HepG2 (cell line): Measurements from ENCODE around the gene TMEM271. TPM values are rescaled to one million over a fixed set of nuclear protein-coding genes. Genes with fewer than 3 reads are reported as not detected.

Source experiments
- ATAC-seq: fragments of 200-7000 bp; cut with Tn5 transposase; 3 replicates; pipeline ENCODE4 v1.9.1; 2020; ENCODE audit warnings: mild to moderate bottlenecking, moderate library complexity
- BruUV-seq: library from RNA; stranded (reverse); fragments of 400-500 nt; replicated peaks from 2 replicates; lab custom pipeline; 2021; lab: Mats Ljungman, UMichigan
- CTCF ChIA-PET: fragments of 300-600 bp; formaldehyde crosslinking; extraction: SDS; loops from one replicate; lab custom pipeline; 2021; ENCODE audit warnings: low total read pairs, inconsistent platforms, low intra/inter-chr PET ratio; lab: Yijun Ruan, JAX
- POLR2A ChIA-PET: fragments of 350-600 bp; sonication (Branson Sonifier 250); formaldehyde crosslinking; loops from one replicate; lab custom pipeline; 2020; ENCODE audit warnings: antibody characterized with exemption, inconsistent platforms; lab: Yijun Ruan, JAX
- DNase-seq: peaks from one replicate; pipeline ENCODE4 v3.0.0-alpha.2; 2015; ENCODE audit warnings: low spot score
- FAIRE-seq: peaks from 3 replicates; lab custom pipeline; 2011; peaks lifted over from hg19 to GRCh38; lab: Jason Lieb, UNC
- H2AFZ ChIP-seq: one replicate; pipeline ENCODE4 v1.6.1; 2011; ENCODE audit warnings: low read length, inconsistent platforms
- H3K27ac ChIP-seq: fragments of 300-600 bp; 3 replicates; pipeline ENCODE4 v1.8.0; 2011; ENCODE audit warnings: mixed run types, mild to moderate bottlenecking, mixed read lengths, low read length, inconsistent platforms; ENCODE audit not compliant: insufficient read depth; ENCODE audit errors: extremely low read length
- H3K27me3 ChIP-seq, 2 experiments: fragments of 200-600 bp in 1 of 2; 2 replicates in 1 of 2; 3 replicates in 1 of 2; pipeline versions ENCODE4 v1.6.0 to v1.8.0; 2011; ENCODE audit warnings: low read length in 2 of 2, mild to moderate bottlenecking in 2 of 2, moderate library complexity in 2 of 2, inconsistent platforms in 1 of 2; ENCODE audit not compliant: insufficient read depth in 2 of 2, control insufficient read depth in 1 of 2
- H3K36me3 ChIP-seq, 2 experiments: fragments of 200-600 bp in 1 of 2; replicated peaks in 1 of 2; 2 replicates in 1 of 2; 3 replicates in 1 of 2; pipeline versions ENCODE4 v1.5.1 to v1.8.0; 2011; ENCODE audit warnings: low read length in 2 of 2, inconsistent platforms in 1 of 2; ENCODE audit not compliant: insufficient read depth in 2 of 2, control insufficient read depth in 1 of 2
- H3K4me1 ChIP-seq: 2 replicates; pipeline ENCODE4 v1.5.1; 2012; ENCODE audit warnings: low read length, inconsistent platforms; ENCODE audit not compliant: insufficient read depth
- H3K4me2 ChIP-seq: 2 replicates; pipeline ENCODE4 v1.6.0; 2011; ENCODE audit warnings: low read depth, low read length, inconsistent platforms
- H3K4me3 ChIP-seq, 3 experiments: fragments of 200-600 bp in 1 of 3; sonication (generic), shearing (Covaris generic) in 1 of 3; replicated peaks in 1 of 3; 2 replicates each; pipeline ENCODE4 v1.5.1; 2011 to 2016; ENCODE audit warnings: low read length in 3 of 3, inconsistent platforms in 2 of 3, low read depth in 2 of 3, mild to moderate bottlenecking in 2 of 3, control low read depth in 1 of 3, mixed read lengths in 1 of 3; ENCODE audit not compliant: insufficient read depth in 1 of 3
- H3K79me2 ChIP-seq: one replicate; pipeline ENCODE4 v1.6.1; 2011; ENCODE audit warnings: low read length, inconsistent platforms; ENCODE audit not compliant: insufficient read depth
- H3K9ac ChIP-seq: 2 replicates; pipeline ENCODE4 v1.6.0; 2011; ENCODE audit warnings: mild to moderate bottlenecking, low read depth, low read length, inconsistent platforms; ENCODE audit not compliant: insufficient read depth
- H3K9me3 ChIP-seq: 2 replicates; pipeline ENCODE4 v1.5.1; 2012; ENCODE audit warnings: mild to moderate bottlenecking, low read length
- H4K20me1 ChIP-seq: 2 replicates; pipeline ENCODE4 v1.6.0; 2011; ENCODE audit warnings: inconsistent platforms, mild to moderate bottlenecking, low read length, moderate library complexity; ENCODE audit not compliant: insufficient read depth
- CBFB ChIP-seq: sonication (generic); formaldehyde crosslinking; IDR thresholded peaks from 2 replicates; pipeline ENCODE4 v1.4.0; 2020; ENCODE audit warnings: missing genetic modification reagents
- EED ChIP-seq: sonication (generic); formaldehyde crosslinking; IDR thresholded peaks from 2 replicates; pipeline ENCODE4 v1.5.0; 2020; ENCODE audit warnings: mild to moderate bottlenecking, missing genetic modification reagents
- HNF4G ChIP-seq, 2 experiments: sonication (generic) in 1 of 2; formaldehyde crosslinking in 1 of 2; IDR thresholded peaks; 2 replicates each; pipeline versions ENCODE4 v1.4.0 to v1.6.1; 2011 to 2020; ENCODE audit warnings: borderline replicate concordance in 2 of 2, low read depth in 2 of 2, mild to moderate bottlenecking in 2 of 2, low read length in 1 of 2, missing genetic modification reagents in 1 of 2, moderate library complexity in 1 of 2
- MBD4 ChIP-seq: IDR thresholded peaks from 2 replicates; pipeline ENCODE4 v1.6.1; 2012; ENCODE audit warnings: low read length, inconsistent platforms, borderline replicate concordance
- MLLT10 ChIP-seq: sonication (generic); formaldehyde crosslinking; IDR thresholded peaks from 2 replicates; pipeline ENCODE4 v1.4.0; 2020; ENCODE audit warnings: missing genetic modification reagents
- NR2F6 ChIP-seq, 2 experiments: IDR thresholded peaks; 2 replicates each; pipeline ENCODE4 v1.6.1; 2016; ENCODE audit warnings: antibody characterized with exemption in 1 of 2, mild to moderate bottlenecking in 1 of 2
- PLRG1 ChIP-seq: fragments of 450-650 bp; conservative IDR thresholded peaks from 2 replicates; pipeline ENCODE4 v1.6.1; 2016
- RFXAP ChIP-seq: sonication (generic); formaldehyde crosslinking; IDR thresholded peaks from 2 replicates; pipeline ENCODE4 v1.4.0; 2020; ENCODE audit warnings: missing genetic modification reagents, borderline replicate concordance
- SP4 ChIP-seq: sonication (generic); formaldehyde crosslinking; IDR thresholded peaks from 2 replicates; pipeline ENCODE4 v1.8.1; 2023; ENCODE audit warnings: mild to moderate bottlenecking, missing genetic modification reagents
- TAF15 ChIP-seq: fragments of 200-400 bp; formaldehyde crosslinking; IDR thresholded peaks from one replicate; pipeline ENCODE4 v1.6.1; 2018; ENCODE audit warnings: mild to moderate bottlenecking, low read depth, low read length; ENCODE audit not compliant: poor library complexity, severe bottlenecking
- THAP11 ChIP-seq: IDR thresholded peaks from 2 replicates; pipeline ENCODE4 v1.6.1; 2016; ENCODE audit warnings: missing biosample characterization, missing genetic modification reagents
- TMF1 ChIP-seq: sonication (generic); formaldehyde crosslinking; IDR thresholded peaks from 2 replicates; pipeline ENCODE4 v1.8.1; 2022; ENCODE audit warnings: low read depth, missing genetic modification reagents
- ZNF234 ChIP-seq: sonication (generic); formaldehyde crosslinking; conservative IDR thresholded peaks from 2 replicates; pipeline ENCODE4 v1.5.1; 2020; ENCODE audit warnings: mild to moderate bottlenecking, missing genetic modification reagents
- ZNF24 ChIP-seq: fragments of 450-650 bp; IDR thresholded peaks from 2 replicates; pipeline ENCODE4 v1.6.1; 2017; ENCODE audit warnings: antibody characterized with exemption, mild to moderate bottlenecking
- ZNF547 ChIP-seq: sonication (generic); formaldehyde crosslinking; IDR thresholded peaks from 2 replicates; pipeline ENCODE4 v1.5.1; 2020; ENCODE audit warnings: mild to moderate bottlenecking, missing genetic modification reagents
- ZNF552 ChIP-seq: sonication (generic); formaldehyde crosslinking; IDR thresholded peaks from 2 replicates; pipeline ENCODE4 v1.9.0; 2022; ENCODE audit warnings: missing genetic modification reagents, mild to moderate bottlenecking, borderline replicate concordance
- ZNF772 ChIP-seq: sonication (generic); formaldehyde crosslinking; IDR thresholded peaks from 2 replicates; pipeline ENCODE4 v1.5.0; 2020; ENCODE audit warnings: mild to moderate bottlenecking, missing genetic modification reagents
- WGBS: methylation state at CpG from one replicate; pipeline ENCODE4 v1.1.6; 2017; ENCODE audit warnings: low lambda C conversion rate; 5-methylcytosine and 5-hydroxymethylcytosine counted together
- in situ Hi-C: cut with HindIII; loops from 2 replicates; pipeline ENCODE4 v1.10.0; 2017; ENCODE audit warnings: low pct_unique_long_range_greater_than_20kb; ENCODE audit not compliant: extremely low pct_ligation_motif_present
- intact Hi-C: fragments of 100-400 bp; cut with micrococcal nuclease; formaldehyde crosslinking; loops from one replicate; pipeline ENCODE4 v1.10.0; 2022; ENCODE audit not compliant: unreplicated experiment
- polyA plus RNA-seq, 8 experiments: library from polyadenylated mRNA; depleted of rRNA in 3 of 8; stranded (reverse) in 7 of 8; unstranded in 1 of 8; fragments of >200 nt; fragmentation: Illumina TruSeq in 4 of 8; extraction: Trizol in 4 of 8; gene quantifications; 2 replicates each; pipeline versions ENCODE4 v1.2.1 to v1.2.3, GENCODE V29; 2011 to 2016; ENCODE audit warnings: low read depth in 4 of 8, missing spikeins in 1 of 8, mixed read lengths in 1 of 8; ENCODE audit not compliant: insufficient read depth in 1 of 8
- total RNA-seq, 5 experiments: library from RNA; depleted of rRNA; stranded (reverse); fragments of >200 nt; fragmentation: Illumina TruSeq; extraction: Trizol; gene quantifications; 2 replicates each; pipeline ENCODE4 v1.2.3, GENCODE V29; 2016; ENCODE audit warnings: low read depth in 1 of 5
- TF ChIP-seq, protein P1 (sequence below): sonication (generic); formaldehyde crosslinking; IDR thresholded peaks from 2 replicates; pipeline ENCODE4 v1.5.1; 2020; ENCODE audit warnings: missing genetic modification reagents, mild to moderate bottlenecking, borderline replicate concordance
- TF ChIP-seq, protein P2 (sequence below): sonication (generic); formaldehyde crosslinking; IDR thresholded peaks from 2 replicates; pipeline ENCODE4 v1.5.0; 2020; ENCODE audit warnings: missing genetic modification reagents, mild to moderate bottlenecking, borderline replicate concordance

Gene TMEM271
- total and polyA plus RNA-seq, 2 of the 13 experiments (the other 11 are each of a cell fraction or from before 2014, with no cell fraction given), result not detected

- TF ChIP-seq TMF1 (CRISPR knock-in tag), result no peak
- no peak for TF ChIP-seq NR2F6 (IDR thresholded peaks at IDR 0.05)
- TF ChIP-seq NR2F6 (CRISPR knock-in tag; IDR thresholded peaks at IDR 0.05), result no peak
- TF ChIP-seq ZNF552 (CRISPR knock-in tag), result no peak
- TF ChIP-seq MBD4, result no peak
- TF ChIP-seq ZNF547, result no peak
- TF ChIP-seq, protein P1, sequence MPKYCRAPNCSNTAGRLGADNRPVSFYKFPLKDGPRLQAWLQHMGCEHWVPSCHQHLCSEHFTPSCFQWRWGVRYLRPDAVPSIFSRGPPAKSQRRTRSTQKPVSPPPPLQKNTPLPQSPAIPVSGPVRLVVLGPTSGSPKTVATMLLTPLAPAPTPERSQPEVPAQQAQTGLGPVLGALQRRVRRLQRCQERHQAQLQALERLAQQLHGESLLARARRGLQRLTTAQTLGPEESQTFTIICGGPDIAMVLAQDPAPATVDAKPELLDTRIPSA (CRISPR knock-in tag), result no peak
- no peak for TF ChIP-seq HNF4G (IDR thresholded peaks at IDR 0.05; ENCODE audit: borderline replicate concordance, low read depth, low read length)
- no peak for TF ChIP-seq HNF4G (CRISPR knock-in tag; IDR thresholded peaks at IDR 0.05; ENCODE audit: borderline replicate concordance, low read depth)
- TF ChIP-seq THAP11 (CRISPR knock-in tag), result no peak
Observed at GRCh38 chr4:613126-613525, 37.0 kb upstream of the TMEM271 start (continued).

GRCh38 chr4:612749-613125 is 36.6 kb upstream of the TMEM271 start:
- Histone ChIP-seq H2AFZ (no peak overlapping the region), H3K4me3 (no peak overlapping the region), H3K9me3 (peaks cover 5% of the 10 kb centered on the region; the same call in 1 of the 2 replicates), H3K27ac (no peak overlapping the region), H3K4me1 (no peaks in the 10 kb centered on the region), H3K79me2 (no peaks in the 10 kb centered on the region), H3K36me3 (no peaks in the 10 kb centered on the region), H3K9ac (no peak overlapping the region), H4K20me1 (no peaks in the 10 kb centered on the region), H3K4me2 (no peak overlapping the region), H3K27me3 (peaks cover 4 to 54% of the 10 kb centered on the region in 2 experiments)
- FAIRE-seq, result no peak
- WGBS, result 33% methylated on average over 3 of the region's 7 CpGs
- ChIA-PET CTCF (no interaction called here), POLR2A (no interaction called here)
- no peak for ATAC-seq
- no peak for DNase-seq
- TF ChIP-seq ZNF234 (no peak), SP4 (CRISPR knock-in tag) (no peak), MLLT10 (CRISPR knock-in tag) (no peak), RFXAP (CRISPR knock-in tag) (no peak), PLRG1 (no peak), TAF15 (no peak), CBFB (CRISPR knock-in tag) (no peak), EED (CRISPR knock-in tag) (no peak), ZNF24 (no peak), ZNF772 (CRISPR knock-in tag) (no peak)
- TF ChIP-seq, protein P2, sequence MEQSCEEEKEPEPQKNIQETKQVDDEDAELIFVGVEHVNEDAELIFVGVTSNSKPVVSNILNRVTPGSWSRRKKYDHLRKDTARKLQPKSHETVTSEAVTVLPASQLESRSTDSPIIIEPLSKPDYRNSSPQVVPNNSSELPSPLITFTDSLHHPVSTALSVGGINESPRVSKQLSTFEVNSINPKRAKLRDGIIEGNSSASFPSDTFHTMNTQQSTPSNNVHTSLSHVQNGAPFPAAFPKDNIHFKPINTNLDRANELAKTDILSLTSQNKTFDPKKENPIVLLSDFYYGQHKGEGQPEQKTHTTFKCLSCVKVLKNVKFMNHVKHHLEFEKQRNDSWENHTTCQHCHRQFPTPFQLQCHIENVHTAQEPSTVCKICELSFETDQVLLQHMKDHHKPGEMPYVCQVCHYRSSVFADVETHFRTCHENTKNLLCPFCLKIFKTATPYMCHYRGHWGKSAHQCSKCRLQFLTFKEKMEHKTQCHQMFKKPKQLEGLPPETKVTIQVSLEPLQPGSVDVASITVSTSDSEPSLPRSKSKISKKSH (CRISPR knock-in tag), result no peak
- no TSS peak for BruUV-seq
- intact Hi-C loops, result no loop called here
- in situ Hi-C loops, result no loop called here
